ENCODE measurements around the gene CAB39L. TPM values are rescaled to one million over a fixed set of nuclear protein-coding genes. Genes with fewer than 3 reads are reported as not detected.

CAB39L gene
- total RNA-seq, 1 donor from 2014 or later, result 18.8 TPM

DNA sequence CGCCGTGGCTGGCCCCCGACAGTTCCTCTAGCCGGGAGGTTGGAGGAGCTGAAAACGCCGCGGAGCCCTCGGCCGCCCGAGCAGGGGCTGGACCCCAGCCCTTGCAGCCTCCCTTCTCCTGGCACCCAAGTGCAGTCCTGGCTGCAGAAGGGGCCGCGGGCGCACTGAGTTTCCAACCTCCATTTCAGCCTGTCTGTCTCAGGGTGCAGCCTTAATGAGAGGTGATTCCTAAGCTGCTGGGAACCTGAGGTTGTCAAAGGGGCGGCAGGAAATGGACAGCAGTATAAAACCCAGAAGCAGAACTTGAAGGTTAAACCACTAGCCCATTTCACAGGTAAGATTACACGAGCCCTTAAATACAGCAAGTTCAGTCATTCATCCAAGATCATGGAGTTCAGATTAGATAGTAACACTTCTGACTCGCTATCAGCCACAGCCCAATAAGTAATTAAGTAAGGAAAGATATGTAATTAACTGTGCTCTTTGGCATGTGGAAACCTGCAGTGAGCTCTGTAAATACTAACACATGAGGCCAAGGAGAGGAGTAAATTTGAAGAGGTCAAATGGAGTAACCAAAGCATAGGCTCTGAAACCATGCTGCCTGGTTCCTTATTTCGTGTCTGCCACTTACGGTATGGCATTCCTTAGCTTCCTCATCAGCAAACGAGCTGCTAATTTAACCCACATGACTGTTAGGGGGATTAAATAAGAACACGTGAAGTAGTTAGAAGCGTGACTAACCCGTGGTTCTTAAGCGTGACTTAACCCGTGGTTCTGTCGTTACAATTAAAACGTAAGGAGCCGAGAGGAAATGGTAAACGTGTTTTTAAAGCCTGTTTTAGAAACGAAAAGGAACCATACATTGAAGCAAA lies 896 bp upstream of the CAB39L start:
- intact Hi-C loops (cut with micrococcal nuclease), result no loop called here
- DNase-seq (no peak), ATAC-seq (peak; percentile 36)

DNA sequence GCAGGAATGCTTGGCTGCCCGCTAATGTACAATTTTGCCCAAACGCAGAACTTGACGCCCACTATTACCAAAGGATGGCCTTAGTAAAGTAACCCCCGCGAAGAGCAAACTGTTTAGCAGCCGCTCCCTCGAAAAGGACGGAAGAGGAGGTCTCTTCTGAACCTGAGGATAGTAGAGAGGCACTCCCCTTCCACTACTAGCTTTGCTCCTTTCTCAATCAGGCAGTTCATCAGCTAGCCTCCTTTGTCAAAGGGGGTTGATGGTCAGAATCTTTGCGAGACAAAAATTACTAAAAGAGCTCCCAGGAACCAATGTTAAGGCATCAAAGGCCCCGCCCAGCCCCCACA lies 534 bp downstream of the CAB39L start:
- intact Hi-C loops (cut with micrococcal nuclease), result no loop called here
- DNase-seq (no peak), ATAC-seq (peak; percentile 2)

DNA sequence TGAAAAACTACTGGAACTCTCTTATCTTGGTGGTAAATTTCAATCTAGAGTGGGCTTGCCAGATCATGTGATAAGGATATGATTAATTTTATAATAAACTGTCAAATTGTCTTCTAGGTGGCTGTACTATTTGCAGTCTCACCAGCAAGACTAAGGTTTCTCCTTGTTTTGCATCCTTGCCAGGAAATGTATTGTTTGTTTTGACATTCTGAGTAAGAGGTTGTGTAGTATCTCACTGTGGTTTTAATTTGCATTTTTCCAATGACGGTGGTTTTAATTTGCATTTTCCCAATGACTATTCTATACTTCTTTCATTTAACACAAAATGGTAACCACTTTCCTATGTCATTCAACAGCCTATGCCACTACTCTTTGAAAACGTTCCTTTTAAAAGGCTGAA lies 2.0 kb downstream of the CAB39L start:
- ATAC-seq (no peak), DNase-seq (no peak)
- intact Hi-C loops (cut with micrococcal nuclease), result no loop called here

DNA sequence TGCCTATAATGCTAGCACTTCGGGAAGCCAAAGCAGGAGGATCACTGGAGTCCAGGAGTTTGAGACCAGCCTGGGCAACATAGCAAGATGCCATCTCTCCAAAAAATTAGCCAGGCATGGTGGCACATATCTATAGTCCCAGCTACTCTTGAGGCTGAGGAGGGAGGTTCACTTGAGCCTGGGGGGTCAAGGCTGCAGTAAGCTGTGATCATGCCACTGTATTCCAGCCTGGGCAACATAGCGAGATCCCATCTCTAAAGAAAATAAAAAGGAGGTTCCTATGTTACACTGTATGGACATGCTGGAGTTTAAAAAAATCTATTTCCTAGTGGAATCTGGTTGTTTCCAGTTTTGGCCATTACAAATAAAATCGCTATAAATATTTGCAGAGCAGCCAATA lies 2.6 kb downstream of the CAB39L start:
- intact Hi-C loops (cut with micrococcal nuclease), result no loop called here
- ATAC-seq, result no peak

DNA sequence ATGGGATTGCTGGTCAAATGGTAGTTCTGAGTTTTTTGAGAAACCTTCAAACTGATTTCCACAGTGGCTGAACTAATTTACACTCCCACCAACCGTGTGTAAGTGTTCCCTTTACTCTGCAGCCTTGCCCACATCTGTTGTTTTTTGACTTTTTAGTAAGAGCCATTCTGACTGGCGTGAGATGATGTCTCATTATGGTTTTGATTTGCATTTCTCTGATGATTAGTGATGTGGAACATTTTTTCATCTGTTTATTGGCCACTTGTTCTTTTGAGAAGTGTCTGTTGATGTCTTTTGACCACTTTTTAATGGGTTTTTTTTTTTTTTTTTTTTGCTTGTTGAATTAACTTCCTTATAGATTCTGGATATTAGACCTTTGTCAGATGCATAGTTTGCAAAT lies 4.3 kb downstream of the CAB39L start:
- ATAC-seq, result no peak
- no peak for DNase-seq
- intact Hi-C loops (cut with micrococcal nuclease), result loop anchor here (10.0 kb wide), 1 partner anchor 135 kb away; no protein-coding TSS in a partner anchor

More for the DNA sequence above, 2.6 kb downstream of the CAB39L start:
- no peak for DNase-seq

DNA sequence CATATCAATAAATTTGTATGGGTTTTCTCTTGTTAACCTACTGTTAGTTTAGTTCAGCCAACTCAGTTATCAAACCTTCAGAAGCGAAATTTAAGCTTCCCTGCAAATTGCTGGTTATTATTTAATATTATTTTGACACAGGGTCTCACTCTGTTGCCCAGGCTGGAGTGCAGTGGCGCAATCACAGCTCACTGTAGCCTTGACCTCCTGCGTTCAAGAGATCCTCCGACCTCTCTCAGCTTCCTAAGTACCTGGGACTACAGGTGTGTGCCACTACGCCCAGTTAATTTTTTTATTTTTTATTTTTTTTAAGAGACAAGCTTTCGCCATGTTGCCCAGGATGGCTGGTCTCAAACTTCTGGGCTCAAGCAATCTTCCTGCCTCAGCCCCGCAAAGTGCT lies 6.2 kb downstream of the CAB39L start:
- intact Hi-C loops (cut with micrococcal nuclease), result loop anchor here (10.0 kb wide), 1 partner anchor 133 kb away; no protein-coding TSS in a partner anchor
- no peak for ATAC-seq
- no peak for DNase-seq

DNA sequence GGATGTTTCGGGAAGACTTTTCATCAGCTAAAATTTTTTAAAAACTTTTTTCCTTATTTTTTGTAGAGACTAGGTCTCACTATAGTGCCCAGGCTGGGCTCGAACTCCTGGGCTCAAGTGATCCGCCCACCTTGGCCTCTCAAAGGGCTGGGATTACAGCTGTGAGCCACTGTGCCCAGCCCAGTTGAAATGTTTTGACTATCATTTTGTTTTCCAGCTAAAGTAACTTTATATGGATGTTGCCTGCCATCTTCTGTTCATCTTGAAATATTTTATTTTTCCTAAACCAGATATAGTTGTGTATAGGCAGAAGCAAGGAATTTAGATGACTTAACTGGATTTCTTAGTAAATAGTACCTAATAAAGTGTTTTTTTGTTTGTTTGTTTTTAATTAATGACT lies 7.0 kb downstream of the CAB39L start:
- intact Hi-C loops (cut with micrococcal nuclease), result loop anchor here (10.0 kb wide), 1 partner anchor 132 kb away; no protein-coding TSS in a partner anchor
- peak; percentile 84 for ATAC-seq
- peak; percentile 62 for DNase-seq

DNA sequence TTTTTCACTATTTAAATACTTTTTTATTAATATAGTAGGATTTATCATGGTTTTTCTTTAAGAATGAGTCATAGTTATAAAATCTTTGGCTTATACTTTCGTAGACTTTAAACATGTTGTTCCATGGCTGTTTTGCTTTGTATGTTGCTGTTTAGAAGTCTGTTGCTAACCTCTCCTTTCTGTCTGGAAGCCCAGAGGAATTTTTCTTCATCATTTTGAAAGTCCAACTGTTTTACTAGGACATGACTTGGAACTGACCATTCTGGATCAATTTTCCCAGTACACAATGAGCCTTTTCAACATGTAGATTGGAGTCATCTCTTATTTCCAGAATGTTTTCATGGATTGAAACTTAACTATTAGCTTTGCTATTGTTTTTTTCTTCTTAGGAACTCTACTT lies 7.9 kb downstream of the CAB39L start:
- DNase-seq, result no peak
- intact Hi-C loops (cut with micrococcal nuclease), result loop anchor here (10.0 kb wide), 1 partner anchor 131 kb away; no protein-coding TSS in a partner anchor
- peak; percentile 64 for ATAC-seq

DNA sequence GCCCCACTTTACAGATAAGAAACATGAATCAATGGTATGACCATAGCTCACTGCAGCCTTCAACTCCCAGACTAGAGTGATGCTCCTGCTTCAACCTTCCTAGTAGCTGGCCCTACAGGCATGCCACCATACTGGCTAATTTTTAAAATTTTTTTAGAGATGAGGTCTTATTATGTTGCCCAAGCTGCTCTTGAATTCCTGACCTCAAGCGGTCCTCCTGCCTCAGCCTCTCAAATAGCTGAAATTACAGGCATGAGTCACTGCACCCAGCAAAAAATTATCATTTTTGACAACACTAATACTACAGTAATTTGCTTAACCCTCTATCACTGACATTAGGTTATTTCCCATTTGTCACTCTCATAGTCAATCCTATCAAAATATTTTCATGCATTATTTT lies 14.7 kb downstream of the CAB39L start:
- no peak for ATAC-seq
- DNase-seq, result no peak
- intact Hi-C loops (cut with micrococcal nuclease), result no loop called here

DNA sequence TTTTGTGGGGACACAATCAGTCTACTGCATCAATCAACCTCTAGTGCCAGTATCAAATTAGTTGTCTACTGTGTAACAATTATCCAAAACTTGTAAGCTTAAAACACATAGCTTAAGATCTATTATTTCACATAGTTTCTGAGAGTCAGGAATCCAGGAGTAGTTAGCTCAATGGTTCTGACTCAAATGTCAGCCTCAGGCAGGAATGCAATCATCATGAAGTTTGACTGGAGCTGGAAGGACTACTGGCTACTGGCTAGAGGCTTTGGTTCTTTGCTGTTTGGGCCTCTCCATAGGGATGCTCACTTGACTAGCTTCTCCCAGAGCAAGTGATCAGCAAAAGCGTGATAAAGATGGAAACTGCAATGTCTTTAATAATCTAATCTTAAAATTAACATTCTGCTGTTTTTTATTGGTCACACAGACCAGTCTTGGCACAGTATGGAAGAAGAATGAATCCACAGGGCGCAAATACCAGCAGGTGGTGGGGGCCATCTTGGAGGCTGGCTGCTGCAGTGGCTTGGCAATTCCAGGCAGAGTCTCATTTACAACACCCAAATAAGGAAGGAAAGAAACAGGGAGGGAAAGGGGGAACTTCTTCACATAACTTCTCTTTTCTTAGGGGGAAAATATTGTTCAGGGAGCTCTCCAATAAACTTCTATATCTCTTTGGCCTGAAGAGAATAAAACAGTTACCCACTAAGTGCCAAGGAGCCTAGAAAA lies 15.7 kb downstream of the CAB39L start:
- intact Hi-C loops (cut with micrococcal nuclease), result no loop called here
- no peak for DNase-seq
- ATAC-seq, result no peak

DNA sequence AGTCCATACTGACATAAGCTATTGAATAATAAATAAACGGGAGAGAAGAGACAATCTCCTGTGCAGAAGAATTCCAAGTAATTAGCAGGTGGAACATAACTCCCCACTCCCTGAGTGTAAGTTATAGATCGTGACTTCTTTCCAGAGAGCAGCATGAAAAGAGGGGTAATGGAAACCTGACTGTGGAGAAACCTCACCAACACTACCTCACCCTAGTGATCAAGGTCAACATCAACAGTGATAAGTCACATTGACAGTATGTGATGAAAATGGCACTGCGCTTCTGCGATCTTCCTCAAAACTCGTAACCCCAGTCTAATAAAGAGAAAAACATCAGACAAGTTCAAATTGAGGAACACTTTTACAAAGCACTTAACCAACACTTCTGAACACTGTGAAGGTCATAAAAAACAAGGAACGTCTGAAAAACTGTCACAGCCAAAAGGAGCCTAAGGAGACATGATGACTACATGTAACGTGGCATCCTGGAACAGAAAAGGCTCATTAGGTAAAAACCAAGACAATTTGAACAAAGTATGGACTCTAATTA lies 19.8 kb downstream of the CAB39L start:
- no peak for DNase-seq
- no peak for ATAC-seq
- intact Hi-C loops (cut with micrococcal nuclease), result no loop called here

DNA sequence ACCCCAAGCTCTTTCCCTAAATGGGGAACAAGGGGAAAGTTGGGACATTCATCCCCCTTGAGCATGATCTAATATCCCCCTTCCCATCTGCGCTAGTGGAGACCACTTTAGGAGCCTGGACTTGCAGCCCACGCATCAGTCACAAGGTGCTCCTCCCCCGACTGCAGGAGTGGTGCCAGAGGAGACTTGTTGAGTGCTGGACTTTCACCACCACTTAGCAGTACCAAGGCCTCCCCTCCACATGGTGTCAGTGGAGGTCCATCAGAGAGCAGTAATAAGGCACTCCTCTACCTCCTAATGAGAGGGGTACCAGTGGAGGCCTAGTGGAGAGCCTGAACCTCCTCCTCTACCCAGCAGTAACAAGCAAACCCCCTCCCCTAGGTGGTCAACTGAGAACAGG lies 22.5 kb downstream of the CAB39L start:
- ATAC-seq, result no peak
- intact Hi-C loops (cut with micrococcal nuclease), result no loop called here
- no peak for DNase-seq

DNA sequence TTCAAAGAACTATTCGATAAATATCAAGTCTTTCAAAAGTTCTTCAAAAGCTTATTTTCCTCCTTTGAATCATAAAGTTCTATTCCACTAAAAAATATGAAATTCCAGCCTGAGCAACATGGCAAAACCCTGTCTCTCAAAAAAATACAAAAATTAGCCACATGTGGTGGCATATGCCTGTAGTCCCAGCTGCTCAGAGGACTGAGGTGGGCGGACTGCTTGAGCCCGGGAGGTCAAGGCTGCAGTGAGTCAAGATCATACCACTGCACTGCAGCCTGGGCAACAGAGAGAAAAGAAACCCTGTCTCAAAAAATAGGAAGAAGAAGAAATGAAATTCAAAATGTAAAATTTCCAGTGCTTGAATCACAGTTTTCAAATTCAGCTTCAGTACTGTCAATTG lies 24.6 kb downstream of the CAB39L start:
- no peak for ATAC-seq
- no peak for DNase-seq
- intact Hi-C loops (cut with micrococcal nuclease), result no loop called here

DNA sequence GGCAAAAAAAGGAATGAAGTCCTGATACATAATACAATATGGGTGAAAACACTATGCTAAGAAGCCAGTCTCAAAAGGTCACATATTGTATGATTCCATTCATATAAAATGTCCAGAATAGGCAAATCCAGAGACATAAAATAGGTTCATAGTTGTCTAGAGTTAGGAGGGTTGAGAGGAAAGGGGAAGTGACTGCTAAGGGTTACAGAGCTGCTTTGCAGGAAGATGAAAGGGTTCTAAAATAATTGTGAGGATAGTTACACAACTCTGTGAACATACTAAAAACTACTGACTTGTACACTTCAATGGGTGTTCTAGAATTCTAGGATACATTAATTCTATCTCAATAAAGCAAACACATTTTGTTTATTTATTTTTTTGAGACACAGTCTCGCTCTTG lies 25.7 kb downstream of the CAB39L start:
- no peak for ATAC-seq

DNA sequence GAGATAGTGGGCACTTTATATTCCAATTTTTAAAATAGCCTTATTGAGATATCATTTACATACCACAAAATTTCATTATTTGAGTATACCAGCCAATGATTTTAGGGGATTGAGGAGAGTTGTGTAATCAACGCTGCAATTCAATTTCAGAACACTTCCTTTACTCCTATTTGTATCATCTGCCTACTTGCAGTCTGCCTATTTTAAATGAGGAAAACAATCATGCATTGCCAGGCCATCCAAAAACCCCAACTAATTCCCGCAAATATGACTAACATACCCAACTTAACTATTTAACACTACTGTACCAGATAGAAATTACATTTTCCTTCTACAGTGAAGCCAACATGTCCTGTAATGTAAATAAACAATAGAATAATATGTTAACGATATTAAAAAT lies 26.7 kb downstream of the CAB39L start:
- DNase-seq (no peak), ATAC-seq (no peak)
- intact Hi-C loops (cut with micrococcal nuclease), result no loop called here

More for the DNA sequence above, 25.7 kb downstream of the CAB39L start:
- no peak for DNase-seq
- intact Hi-C loops (cut with micrococcal nuclease), result no loop called here

DNA sequence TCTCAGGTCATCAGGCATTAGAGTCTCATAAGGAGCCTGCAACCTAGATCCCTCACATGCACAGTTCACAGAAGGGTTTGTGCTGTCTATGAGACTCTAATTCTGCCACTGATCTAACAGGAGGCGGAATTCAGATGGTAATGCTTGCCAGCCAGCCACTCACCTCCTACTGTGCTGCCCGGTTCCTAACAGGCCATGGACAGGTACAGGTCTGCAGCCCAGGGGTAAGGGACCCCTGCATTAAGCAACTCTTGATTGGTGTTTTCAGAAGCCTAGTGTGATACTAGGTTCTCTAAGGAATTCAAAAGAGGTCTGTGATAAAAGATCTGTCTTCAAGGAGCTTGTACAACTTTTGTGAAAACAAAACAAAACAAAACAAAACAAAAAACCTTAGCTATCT lies 31.1 kb downstream of the CAB39L start:
- no peak for ATAC-seq
- intact Hi-C loops (cut with micrococcal nuclease), result no loop called here
- no peak for DNase-seq

DNA sequence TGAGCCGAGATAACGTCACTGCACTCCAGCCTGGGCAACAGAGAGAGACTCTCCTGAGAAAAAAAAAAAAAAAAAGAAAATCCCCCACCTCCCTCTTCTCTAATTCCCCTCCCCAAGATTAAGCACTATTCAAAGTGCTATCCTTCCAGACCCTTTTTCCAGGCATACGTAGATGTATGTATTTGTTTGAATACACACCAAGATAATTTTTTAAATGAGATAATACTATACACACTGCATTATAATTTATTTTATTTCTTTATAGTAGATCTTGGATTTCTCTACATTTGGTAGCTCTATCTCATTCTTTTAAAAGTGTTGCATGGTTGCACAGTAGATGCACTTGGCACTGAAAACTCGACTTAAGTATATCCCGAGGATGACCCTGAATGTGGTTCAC lies 32.5 kb downstream of the CAB39L start:
- intact Hi-C loops (cut with micrococcal nuclease), result no loop called here
- ATAC-seq (no peak), DNase-seq (no peak)

DNA sequence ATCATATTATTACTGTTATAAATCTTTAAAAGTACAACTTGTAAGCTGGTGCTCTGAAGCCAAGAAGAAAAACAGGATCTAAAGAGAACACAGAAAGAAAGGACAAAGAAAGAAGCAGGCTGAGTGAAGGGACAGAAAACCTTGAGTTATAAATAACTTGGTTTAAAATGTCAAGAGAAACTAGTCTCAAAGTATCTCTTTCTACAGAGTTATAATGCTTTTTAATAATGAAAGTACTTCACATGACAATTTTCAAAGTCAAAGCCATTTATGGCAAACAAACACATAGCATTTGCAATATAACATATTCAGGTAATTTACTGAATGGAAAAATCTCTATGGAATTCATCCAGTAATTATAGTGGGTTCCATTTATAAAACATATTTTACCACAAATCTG lies 33.4 kb downstream of the CAB39L start:
- intact Hi-C loops (cut with micrococcal nuclease), result no loop called here
- ATAC-seq, result no peak
- DNase-seq, result no peak

DNA sequence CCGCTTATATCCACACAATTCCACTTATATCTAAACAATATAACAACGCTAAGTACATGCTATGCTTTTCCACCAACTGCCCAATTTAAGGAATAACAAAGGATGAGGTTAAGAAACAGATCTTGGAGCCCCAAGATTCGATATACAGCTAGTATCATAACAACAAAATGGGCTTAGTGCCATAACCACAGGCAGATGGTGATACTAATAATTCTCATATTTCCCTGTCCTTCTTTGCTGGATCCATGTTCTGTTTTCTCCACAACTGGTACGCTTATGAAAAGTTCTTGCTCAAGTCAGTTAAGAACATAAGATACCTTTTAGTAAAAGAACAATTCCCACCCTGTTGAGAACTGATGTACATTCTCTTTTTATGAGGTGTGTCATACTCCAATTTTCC lies 33.9 kb downstream of the CAB39L start:
- no peak for DNase-seq
- no peak for ATAC-seq
- intact Hi-C loops (cut with micrococcal nuclease), result no loop called here

DNA sequence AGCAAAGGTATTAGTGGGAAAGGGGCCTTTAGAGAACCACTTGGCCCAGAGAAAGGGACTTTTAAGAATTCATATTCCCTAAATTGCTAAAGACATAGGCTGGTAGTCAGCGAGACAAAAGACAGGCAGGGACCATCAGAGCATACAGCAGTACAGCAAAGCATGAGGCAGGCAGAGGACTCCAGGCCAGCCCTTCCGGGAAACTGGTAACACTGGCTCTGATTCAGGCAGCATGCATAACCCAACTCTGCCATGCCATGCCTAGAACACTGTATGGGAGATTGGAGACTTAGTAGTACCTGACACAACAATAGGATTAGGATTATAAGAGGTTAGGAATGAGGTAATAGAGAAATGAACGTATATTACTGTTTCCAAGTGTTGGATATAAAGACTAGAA lies 34.9 kb downstream of the CAB39L start:
- intact Hi-C loops (cut with micrococcal nuclease), result no loop called here
- DNase-seq (no peak), ATAC-seq (no peak)
